ENCODE measurements around the gene SLC13A3. TPM values are rescaled to one million over a fixed set of nuclear protein-coding genes. Genes with fewer than 3 reads are reported as not detected.

SLC13A3 gene
- total RNA-seq, 1 donor = 3.0 TPM

DNA sequence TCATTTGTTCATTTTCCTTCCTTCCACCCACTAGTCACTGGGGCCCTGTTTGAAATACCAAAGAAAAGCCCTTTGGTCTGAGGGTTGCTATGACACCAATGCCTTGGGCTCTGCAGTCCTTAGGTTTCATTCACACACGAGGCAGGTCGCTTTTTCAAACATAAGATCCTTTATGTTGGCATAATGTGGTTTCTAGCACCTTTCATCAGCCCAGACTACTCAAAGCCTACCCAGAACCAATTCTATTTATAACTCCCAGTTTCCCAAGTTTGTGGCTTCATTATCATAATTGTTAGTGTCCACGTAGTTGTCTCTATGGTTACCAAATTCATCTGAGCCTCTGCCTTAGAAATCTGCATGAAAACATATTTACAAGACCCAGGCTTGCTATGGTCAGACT, 44.6 kb upstream of the SLC13A3 start:
- TF ChIP-seq, protein P1, sequence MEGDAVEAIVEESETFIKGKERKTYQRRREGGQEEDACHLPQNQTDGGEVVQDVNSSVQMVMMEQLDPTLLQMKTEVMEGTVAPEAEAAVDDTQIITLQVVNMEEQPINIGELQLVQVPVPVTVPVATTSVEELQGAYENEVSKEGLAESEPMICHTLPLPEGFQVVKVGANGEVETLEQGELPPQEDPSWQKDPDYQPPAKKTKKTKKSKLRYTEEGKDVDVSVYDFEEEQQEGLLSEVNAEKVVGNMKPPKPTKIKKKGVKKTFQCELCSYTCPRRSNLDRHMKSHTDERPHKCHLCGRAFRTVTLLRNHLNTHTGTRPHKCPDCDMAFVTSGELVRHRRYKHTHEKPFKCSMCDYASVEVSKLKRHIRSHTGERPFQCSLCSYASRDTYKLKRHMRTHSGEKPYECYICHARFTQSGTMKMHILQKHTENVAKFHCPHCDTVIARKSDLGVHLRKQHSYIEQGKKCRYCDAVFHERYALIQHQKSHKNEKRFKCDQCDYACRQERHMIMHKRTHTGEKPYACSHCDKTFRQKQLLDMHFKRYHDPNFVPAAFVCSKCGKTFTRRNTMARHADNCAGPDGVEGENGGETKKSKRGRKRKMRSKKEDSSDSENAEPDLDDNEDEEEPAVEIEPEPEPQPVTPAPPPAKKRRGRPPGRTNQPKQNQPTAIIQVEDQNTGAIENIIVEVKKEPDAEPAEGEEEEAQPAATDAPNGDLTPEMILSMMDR (IDR thresholded peaks at IDR 0.05; ENCODE audit: insufficient read depth, low read length) = no peak
- H3K4me3 ChIP-seq (ENCODE audit: low read depth, low read length) = no peak overlapping the region
- DNase-seq (ENCODE audit: low read depth) = peak; percentile 78

DNA sequence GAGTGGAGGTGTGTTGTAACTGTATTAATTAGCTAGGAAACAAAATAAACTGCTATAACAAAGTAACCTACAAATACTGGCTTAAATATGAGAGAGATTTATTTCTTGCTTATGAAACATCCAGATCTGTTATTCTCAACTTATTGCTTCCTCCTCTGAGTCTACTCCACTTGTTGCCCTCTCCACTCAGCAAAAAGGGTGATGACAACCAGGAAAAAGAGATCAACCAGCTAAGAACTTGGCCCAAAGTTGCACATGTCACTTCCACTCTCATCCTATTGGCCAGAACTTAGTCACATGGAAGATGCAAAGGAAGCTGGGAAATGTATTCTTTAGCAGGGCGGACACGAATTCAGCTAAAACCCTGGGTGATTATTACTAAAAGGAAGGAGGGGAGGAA, 43.2 kb upstream of the SLC13A3 start:
- DNase-seq (ENCODE audit: low read depth) = peak; percentile 74
- no peak overlapping the region for H3K4me3 ChIP-seq (ENCODE audit: low read depth, low read length)
- TF ChIP-seq, protein P1 (IDR thresholded peaks at IDR 0.05; ENCODE audit: insufficient read depth, low read length) = no peak

DNA sequence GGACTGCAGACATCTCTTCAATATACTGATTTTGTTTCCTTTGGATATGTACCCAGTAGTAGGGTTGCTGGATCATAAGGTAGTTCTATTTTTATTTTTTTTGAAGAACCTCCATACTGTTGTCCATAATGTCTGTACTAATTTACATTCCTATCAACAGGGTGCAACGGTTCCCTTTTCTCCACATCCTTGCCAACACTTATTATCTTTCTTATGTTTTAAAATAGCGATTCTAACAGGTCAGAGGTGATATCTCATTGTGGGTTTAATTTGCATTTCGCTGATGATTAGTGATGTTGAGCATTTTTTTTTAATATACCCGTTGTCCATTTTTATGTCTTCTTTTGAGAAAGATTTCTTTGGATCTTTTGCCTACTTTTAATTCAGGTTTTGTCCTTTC, 39.9 kb upstream of the SLC13A3 start:
- TF ChIP-seq, protein P1 (IDR thresholded peaks at IDR 0.05; ENCODE audit: insufficient read depth, low read length) = no peak
- DNase-seq (ENCODE audit: low read depth) = no peak
- H3K4me3 ChIP-seq (ENCODE audit: low read depth, low read length) = no peak overlapping the region

DNA sequence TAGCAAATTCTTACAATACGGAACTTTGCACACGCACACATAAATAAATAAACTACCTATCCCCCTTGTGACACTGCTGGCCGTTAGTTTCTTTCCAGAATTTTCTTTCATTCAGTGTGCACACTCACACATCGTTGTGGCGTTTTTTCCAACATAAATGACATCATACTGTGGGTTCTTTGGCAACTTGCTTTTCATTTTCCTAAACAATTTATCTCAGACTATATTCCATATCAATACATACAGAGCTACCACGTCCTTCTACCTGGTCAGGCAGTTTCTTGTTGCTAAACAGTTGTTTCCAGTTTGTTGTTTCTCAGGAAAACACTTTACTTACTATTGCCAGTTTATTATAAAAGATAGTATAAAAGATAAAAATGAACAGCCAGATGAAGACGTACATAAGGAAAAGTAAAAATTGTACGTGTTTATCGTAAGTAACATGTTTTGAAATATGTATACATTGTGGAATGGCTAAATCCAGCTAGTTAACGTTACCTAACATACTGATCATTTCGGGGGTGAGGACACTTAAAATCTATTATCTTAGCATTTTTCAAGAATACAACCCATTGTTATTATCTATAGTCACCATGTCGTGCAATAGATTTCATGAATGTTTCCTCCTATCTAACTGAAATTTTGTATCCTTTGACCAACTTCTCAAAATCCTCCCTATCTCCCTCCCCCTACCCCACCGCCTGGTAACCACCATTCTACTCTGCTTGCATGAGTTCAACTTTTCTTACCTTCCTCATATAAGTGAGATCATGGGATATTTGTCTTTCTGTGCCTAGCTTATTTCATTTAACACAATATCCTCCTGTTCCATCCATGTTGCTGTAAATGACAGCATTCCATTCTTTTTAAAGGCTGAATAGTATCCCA, 39.2 kb upstream of the SLC13A3 start:
- H3K4me3 ChIP-seq (ENCODE audit: low read depth, low read length) = peak overlapping the region; percentile 72
- TF ChIP-seq, protein P1 (IDR thresholded peaks at IDR 0.05; ENCODE audit: insufficient read depth, low read length) = no peak
- peak; percentile 28 for DNase-seq (ENCODE audit: low read depth)

DNA sequence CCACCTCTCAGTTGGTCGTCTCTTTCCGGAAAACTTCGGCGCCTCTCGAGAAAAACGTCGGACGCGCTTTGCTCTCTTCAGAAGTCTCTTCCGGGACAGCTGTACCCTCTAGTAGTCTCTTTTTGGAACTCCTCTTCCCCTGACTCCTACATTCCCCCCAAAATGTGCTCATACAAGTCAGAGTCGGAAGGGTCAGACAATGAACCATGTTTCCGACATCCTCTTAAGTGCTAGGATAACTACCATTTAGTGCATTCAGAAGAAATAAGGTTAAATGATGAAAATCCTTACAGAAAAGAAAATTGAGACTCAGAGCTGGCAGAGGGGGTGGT, 38.5 kb upstream of the SLC13A3 start:
- TF ChIP-seq, protein P1 (IDR thresholded peaks at IDR 0.05; ENCODE audit: insufficient read depth, low read length) = no peak
- no peak for DNase-seq (ENCODE audit: low read depth)
- peak overlapping the region; percentile 72 for H3K4me3 ChIP-seq (ENCODE audit: low read depth, low read length)

DNA sequence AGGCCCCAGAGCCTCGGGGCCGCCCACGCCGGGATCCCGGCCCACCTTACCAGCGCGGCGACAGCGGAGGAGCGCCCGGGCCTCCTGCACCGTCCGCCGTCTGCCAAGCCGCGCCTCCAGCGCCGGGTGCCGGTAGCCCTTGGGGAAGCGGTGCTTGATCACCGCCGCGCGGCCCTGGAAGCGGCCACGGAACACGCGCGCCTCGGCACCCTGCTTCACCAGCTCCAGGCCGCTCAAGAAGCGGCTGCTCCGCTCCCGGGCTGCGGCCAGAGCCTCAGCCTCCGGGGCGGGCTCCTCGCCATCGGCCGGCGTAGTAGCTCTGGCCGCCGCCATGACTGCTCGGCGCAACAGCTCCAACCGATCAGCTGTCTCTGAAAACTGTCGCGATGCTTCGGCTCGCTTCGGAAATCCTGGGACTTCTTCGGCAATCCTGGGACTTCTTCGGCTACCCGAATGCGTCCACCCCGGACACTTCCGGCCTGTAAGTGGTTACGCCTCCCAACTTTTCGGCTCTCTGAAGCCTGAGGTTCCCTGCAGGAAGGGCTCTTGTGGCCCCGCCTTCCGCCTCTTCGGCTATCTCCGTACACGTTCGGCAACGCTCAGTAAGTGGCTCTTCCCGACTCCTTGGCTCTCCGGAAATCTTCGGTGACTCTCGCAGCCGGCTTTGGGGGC, 38.0 kb upstream of the SLC13A3 start, which contains the start of gene TP53RK:
Gene TP53RK (minus strand): TSS at position 363 of the 672 bp plus-strand sequence. CDS start 30 bp downstream, at position 333.
- TF ChIP-seq, protein P1 (IDR thresholded peaks at IDR 0.05; ENCODE audit: insufficient read depth, low read length) = peak; percentile 47
- H3K4me3 ChIP-seq (ENCODE audit: low read depth, low read length) = peak within 1 kb of the TSS; percentile 73
- DNase-seq (ENCODE audit: low read depth) = peak; percentile 100
